CD8-positive, alpha-beta memory T cell (primary cell): Measurements from ENCODE around the gene SPRR1A. TPM values are rescaled to one million over a fixed set of nuclear protein-coding genes. Genes with fewer than 3 reads are reported as not detected.

Experiments
- CTCF ChIA-PET: fragments of 350-600 bp; sonication (Branson Sonifier 250); formaldehyde crosslinking; loops from one replicate; lab custom pipeline; 2021; ENCODE audit warnings: antibody characterized with exemption; lab: Charles Lee
- POLR2A ChIA-PET: fragments of 350-600 bp; sonication (Branson Sonifier 250); formaldehyde crosslinking; loops from one replicate; lab custom pipeline; 2021; ENCODE audit warnings: antibody characterized with exemption; lab: Charles Lee
- DNase-seq, 5 donors: peaks; one replicate each; pipeline versions ENCODE4 v3.0.0 to v3.0.0-alpha.2; 2020 to 2022; ENCODE audit warnings: mixed read lengths in 1 of 5
- H3K27ac ChIP-seq: one replicate; pipeline ENCODE4 v1.7.0; 2013; ENCODE audit warnings: low read depth, mild to moderate bottlenecking, low read length, moderate library complexity
- H3K27me3 ChIP-seq: 2 replicates; pipeline ENCODE4 v1.7.0; 2013; ENCODE audit warnings: low read length, mild to moderate bottlenecking; ENCODE audit not compliant: insufficient read depth, poor library complexity, severe bottlenecking
- H3K36me3 ChIP-seq: 2 replicates; pipeline ENCODE4 v1.7.0; 2013; ENCODE audit warnings: mild to moderate bottlenecking, low read length, moderate library complexity; ENCODE audit not compliant: insufficient read depth
- H3K4me1 ChIP-seq: 2 replicates; pipeline ENCODE4 v1.7.0; 2013; ENCODE audit warnings: mild to moderate bottlenecking, low read length, moderate library complexity; ENCODE audit not compliant: insufficient read depth
- H3K4me3 ChIP-seq: 2 replicates; pipeline ENCODE4 v1.7.0; 2013; ENCODE audit warnings: mild to moderate bottlenecking, low read length
- H3K9me3 ChIP-seq: 2 replicates; pipeline ENCODE4 v1.7.0; 2013; ENCODE audit warnings: mild to moderate bottlenecking, low read length
- H3K27ac Mint-ChIP-seq, 8 donors: one replicate each; pipeline ENCODE4 v1.8.0; 2020 to 2021; ENCODE audit warnings: mixed read lengths in 8 of 8, mild to moderate bottlenecking in 6 of 8, inconsistent platforms in 3 of 8, moderate library complexity in 3 of 8
- H3K27me3 Mint-ChIP-seq, 2 donors: one replicate each; pipeline ENCODE4 v1.8.0; 2020 to 2021; ENCODE audit warnings: mixed read lengths in 2 of 2, mild to moderate bottlenecking in 1 of 2, moderate library complexity in 1 of 2
- H3K36me3 Mint-ChIP-seq, 3 donors: one replicate each; pipeline ENCODE4 v1.8.0; 2020 to 2021; ENCODE audit warnings: mixed read lengths in 3 of 3, inconsistent platforms in 1 of 3, mild to moderate bottlenecking in 1 of 3
- H3K4me1 Mint-ChIP-seq, 3 donors: one replicate each; pipeline ENCODE4 v1.8.0; 2020 to 2021; ENCODE audit warnings: mixed read lengths in 3 of 3, inconsistent platforms in 1 of 3, mild to moderate bottlenecking in 1 of 3
- H3K4me3 Mint-ChIP-seq, 7 donors: one replicate each; pipeline ENCODE4 v1.8.0; 2020 to 2021; ENCODE audit warnings: mixed read lengths in 7 of 7, mild to moderate bottlenecking in 6 of 7, moderate library complexity in 4 of 7, inconsistent platforms in 2 of 7
- H3K9me3 Mint-ChIP-seq, 5 donors: one replicate each; pipeline ENCODE4 v1.8.0; 2020 to 2022; ENCODE audit warnings: mixed read lengths in 5 of 5, mild to moderate bottlenecking in 3 of 5, moderate library complexity in 2 of 5, inconsistent platforms in 1 of 5
- polyA plus RNA-seq: library from polyadenylated mRNA; unstranded; fragments of 300-500 nt; fragmentation: Illumina TruSeq; gene quantifications from one replicate; pipeline ENCODE4 v1.2.3, GENCODE V29; 2021
- total RNA-seq, 2 experiments: library from RNA; stranded (reverse); gene quantifications; one replicate each; pipeline ENCODE4 v1.2.3, GENCODE V29; 2021

Gene SPRR1A
- total and polyA plus RNA-seq, 3 experiments from 2014 or later: not detected

DNA sequence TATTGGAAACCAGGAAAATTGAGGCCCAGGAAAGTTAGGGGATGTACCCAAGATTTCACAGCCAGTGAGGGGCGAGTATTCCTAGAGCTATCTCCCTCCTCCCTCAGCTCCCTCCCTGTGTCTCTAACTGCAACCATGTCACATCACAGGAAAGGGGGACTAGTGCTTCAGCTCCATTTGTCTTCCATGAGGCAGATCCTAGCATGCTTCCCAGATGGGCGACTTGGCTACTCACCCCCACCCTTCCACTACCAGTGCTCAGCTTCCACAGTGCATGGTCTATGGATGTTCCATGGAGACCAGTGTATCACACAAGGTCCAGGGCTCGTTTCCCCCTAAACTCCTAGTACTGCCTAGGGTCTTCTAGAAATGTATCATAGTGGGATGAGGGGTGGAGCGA lies 18.0 kb upstream of the SPRR1A start:
- CTCF ChIA-PET: no interaction called here
- H3K36me3 Mint-ChIP-seq: no peaks in the 10 kb centered on the region
- H3K36me3 ChIP-seq: no peaks in the 10 kb centered on the region
- H3K9me3 ChIP-seq: no peaks in the 10 kb centered on the region
- peaks cover 1 to 39% of the 10 kb centered on the region in 2 donors for H3K27me3 Mint-ChIP-seq
- DNase-seq: no peak
- no peaks in the 10 kb centered on the region for H3K4me1 Mint-ChIP-seq
- H3K4me3 ChIP-seq: no peak overlapping the region
- no peaks in the 10 kb centered on the region for H3K9me3 Mint-ChIP-seq
- POLR2A ChIA-PET: no interaction called here
- no peak overlapping the region for H3K4me3 Mint-ChIP-seq
- no peak overlapping the region for H3K27ac Mint-ChIP-seq
- H3K27ac ChIP-seq: no peak overlapping the region
- H3K27me3 ChIP-seq: no peaks in the 10 kb centered on the region
- no peaks in the 10 kb centered on the region for H3K4me1 ChIP-seq

DNA sequence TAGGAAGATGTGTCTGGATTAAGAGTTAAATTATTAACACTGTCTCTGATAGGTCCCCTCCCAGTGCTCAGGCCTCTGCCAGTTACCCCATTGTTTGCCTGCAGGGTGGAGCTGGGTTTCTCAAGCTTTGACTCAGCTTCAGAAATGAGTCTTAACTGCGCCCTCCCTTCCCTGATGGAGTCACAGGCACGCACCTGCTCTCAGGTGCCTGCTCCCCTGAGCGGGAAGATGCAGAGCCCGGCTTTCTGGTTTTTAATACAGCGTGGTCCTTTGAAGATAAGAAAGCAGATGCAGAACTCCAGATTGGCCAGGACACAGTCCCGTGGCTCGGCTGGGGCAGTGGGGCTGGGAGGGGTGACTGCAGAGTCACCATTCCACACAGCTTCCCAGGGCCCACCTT lies 16.7 kb upstream of the SPRR1A start:
- DNase-seq: no peak
- POLR2A ChIA-PET: no interaction called here

DNA sequence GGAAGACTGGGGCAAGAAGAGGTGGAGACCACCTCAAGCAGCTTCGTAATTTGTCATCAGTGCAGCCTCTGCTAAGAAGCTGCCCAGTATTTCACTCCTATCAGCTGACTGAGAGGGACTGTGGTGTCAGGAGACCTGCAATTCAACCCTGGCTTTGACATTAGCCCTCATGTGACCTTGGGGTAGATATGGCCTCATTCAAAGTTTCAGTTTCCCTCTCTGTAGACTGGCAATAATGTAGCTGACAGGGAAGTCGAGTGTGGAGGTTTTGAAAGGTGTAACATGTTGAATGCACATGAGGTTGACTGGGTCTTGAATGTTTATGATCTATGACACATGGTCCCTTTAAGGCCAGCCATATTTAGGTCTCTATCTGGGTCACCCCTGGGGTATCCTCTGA lies 15.6 kb upstream of the SPRR1A start:
- no peak overlapping the region for H3K4me3 ChIP-seq
- no peaks in the 10 kb centered on the region for H3K36me3 ChIP-seq
- Mint-ChIP-seq H3K9me3 (no peaks in the 10 kb centered on the region), H3K4me1 (no peaks in the 10 kb centered on the region), H3K4me3 (no peak overlapping the region), H3K27me3 (peaks cover 2 to 43% of the 10 kb centered on the region in 2 donors), H3K27ac (no peak overlapping the region), H3K36me3 (no peaks in the 10 kb centered on the region)
- POLR2A ChIA-PET: no interaction called here
- no peak overlapping the region for H3K27ac ChIP-seq
- no peaks in the 10 kb centered on the region for H3K9me3 ChIP-seq
- no peaks in the 10 kb centered on the region for H3K27me3 ChIP-seq
- CTCF ChIA-PET: no interaction called here
- no peak for DNase-seq
- no peaks in the 10 kb centered on the region for H3K4me1 ChIP-seq

More for the DNA sequence above, 16.7 kb upstream of the SPRR1A start:
- Histone ChIP-seq H3K36me3 (no peaks in the 10 kb centered on the region), H3K27ac (no peak overlapping the region), H3K27me3 (no peaks in the 10 kb centered on the region), H3K9me3 (no peaks in the 10 kb centered on the region), H3K4me3 (no peak overlapping the region), H3K4me1 (no peaks in the 10 kb centered on the region)
- no peak overlapping the region for H3K27ac Mint-ChIP-seq
- H3K9me3 Mint-ChIP-seq: no peaks in the 10 kb centered on the region
- H3K27me3 Mint-ChIP-seq: peaks cover 1 to 42% of the 10 kb centered on the region in 2 donors
- no peaks in the 10 kb centered on the region for H3K4me1 Mint-ChIP-seq
- CTCF ChIA-PET: no interaction called here
- H3K4me3 Mint-ChIP-seq: no peak overlapping the region
- H3K36me3 Mint-ChIP-seq: no peaks in the 10 kb centered on the region

DNA sequence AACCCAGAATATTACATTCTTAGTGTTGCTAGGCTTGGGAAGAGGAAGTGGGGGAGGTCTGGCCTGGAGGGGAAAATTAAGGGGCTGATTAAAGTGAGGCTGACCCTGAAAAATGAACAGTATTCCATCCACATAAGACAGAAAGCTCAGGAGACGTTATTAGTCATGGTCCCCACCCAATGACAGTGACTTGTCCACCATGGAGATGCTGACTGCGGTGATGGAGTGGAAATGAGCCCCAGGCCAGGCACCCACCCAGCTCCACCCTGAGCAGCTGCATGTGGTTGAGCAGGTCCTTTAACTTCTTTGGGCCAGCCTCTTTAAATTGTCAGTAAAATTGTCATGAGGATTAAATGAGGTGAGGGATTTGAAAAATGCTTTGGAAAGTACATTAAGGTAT lies 14.8 kb upstream of the SPRR1A start:
- H3K4me3 ChIP-seq: no peak overlapping the region
- POLR2A ChIA-PET: no interaction called here
- no peaks in the 10 kb centered on the region for H3K9me3 Mint-ChIP-seq
- H3K27ac ChIP-seq: no peak overlapping the region
- H3K27me3 ChIP-seq: no peaks in the 10 kb centered on the region
- no peaks in the 10 kb centered on the region for H3K36me3 Mint-ChIP-seq
- CTCF ChIA-PET: no interaction called here
- H3K4me1 Mint-ChIP-seq: no peaks in the 10 kb centered on the region
- no peak overlapping the region for H3K4me3 Mint-ChIP-seq
- H3K9me3 ChIP-seq: no peaks in the 10 kb centered on the region
- peaks cover 5 to 45% of the 10 kb centered on the region in 2 donors for H3K27me3 Mint-ChIP-seq
- no peak overlapping the region for H3K27ac Mint-ChIP-seq
- H3K4me1 ChIP-seq: no peaks in the 10 kb centered on the region
- no peak for DNase-seq
- no peaks in the 10 kb centered on the region for H3K36me3 ChIP-seq

DNA sequence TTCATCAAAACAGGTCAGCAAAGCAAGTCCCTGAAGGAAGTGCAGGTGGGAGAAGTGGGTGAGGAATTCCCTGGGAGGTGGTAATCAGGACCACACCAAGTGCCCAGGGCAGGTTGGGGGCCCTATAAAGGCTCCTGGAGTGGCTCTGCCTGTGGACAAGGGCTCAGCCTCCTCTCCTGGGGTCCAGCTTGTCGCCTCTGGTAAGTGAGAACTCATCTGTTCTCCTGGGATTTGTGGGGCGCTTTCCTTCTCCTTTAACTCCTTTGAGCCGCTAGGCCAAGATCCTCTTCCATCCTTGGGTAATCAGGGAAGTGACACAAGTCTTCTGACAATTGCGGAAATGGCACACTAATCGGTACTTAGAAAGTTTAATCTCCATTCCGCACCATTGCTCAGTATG lies 13.4 kb upstream of the SPRR1A start, which contains the start of gene SPRR4:
Gene SPRR4 (plus strand): TSS at position 154 of the 400 bp plus-strand sequence. CDS start 1,243 bp downstream, outside the sequence.
- DNase-seq: no peak
- H3K4me3 ChIP-seq: no peak within 1 kb of the TSS
- no peak within 1 kb of the TSS for H3K4me3 Mint-ChIP-seq
- no peaks in the 10 kb centered on the region for H3K36me3 ChIP-seq
- no peaks in the 10 kb centered on the region for H3K27me3 ChIP-seq
- H3K36me3 Mint-ChIP-seq: no peaks in the 10 kb centered on the region
- H3K9me3 Mint-ChIP-seq: no peaks in the 10 kb centered on the region
- no peaks in the 10 kb centered on the region for H3K4me1 ChIP-seq
- POLR2A ChIA-PET: no interaction called here
- peaks cover 5 to 44% of the 10 kb centered on the region in 2 donors for H3K27me3 Mint-ChIP-seq
- CTCF ChIA-PET: no interaction called here
- no peak within 1 kb of the TSS for H3K27ac ChIP-seq
- no peak within 1 kb of the TSS for H3K27ac Mint-ChIP-seq
- H3K4me1 Mint-ChIP-seq: no peaks in the 10 kb centered on the region
- H3K9me3 ChIP-seq: no peaks in the 10 kb centered on the region

DNA sequence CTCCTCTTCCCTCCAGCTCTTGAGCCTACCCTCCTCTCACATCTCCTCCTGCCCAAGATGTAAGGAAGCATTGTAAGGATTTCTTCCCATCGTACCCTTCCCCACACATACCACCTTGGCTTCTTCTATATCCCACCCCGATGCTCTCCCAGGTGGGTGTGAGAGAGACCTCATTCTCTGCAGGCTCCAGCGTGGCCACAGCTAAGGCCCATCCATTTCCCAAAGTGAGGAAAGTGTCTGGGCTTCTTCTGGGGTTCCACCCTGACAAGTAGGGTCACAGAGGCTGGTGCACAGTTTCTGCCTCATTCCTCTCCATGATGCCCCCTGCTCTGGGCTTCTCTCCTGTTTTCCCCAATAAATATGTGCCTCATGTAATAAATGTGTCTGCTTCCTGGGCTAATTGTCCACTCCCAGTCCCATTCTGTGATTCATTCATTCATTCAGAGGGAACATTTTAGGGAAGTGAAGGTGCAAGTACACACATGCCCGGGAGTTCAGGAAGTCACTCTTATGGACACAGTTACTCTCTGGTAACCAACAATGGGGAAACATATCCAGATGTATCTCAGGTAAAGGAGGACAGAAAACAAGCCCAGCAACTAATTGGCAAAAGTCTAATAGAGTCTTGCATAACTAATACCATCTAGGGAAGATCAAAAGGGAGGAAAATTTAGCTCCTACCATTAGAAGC lies 11.5 kb upstream of the SPRR1A start:
- H3K27me3 Mint-ChIP-seq: peaks cover 5 to 36% of the 10 kb centered on the region in 2 donors
- DNase-seq: no peak
- ChIA-PET POLR2A (no interaction called here), CTCF (no interaction called here)
- H3K4me3 ChIP-seq: no peak overlapping the region
- H3K36me3 ChIP-seq: no peaks in the 10 kb centered on the region
- H3K27ac ChIP-seq: no peak overlapping the region
- H3K4me1 Mint-ChIP-seq: no peaks in the 10 kb centered on the region
- H3K9me3 Mint-ChIP-seq: no peaks in the 10 kb centered on the region
- peaks cover 3% of the 10 kb centered on the region for H3K27me3 ChIP-seq
- H3K9me3 ChIP-seq: no peaks in the 10 kb centered on the region
- no peaks in the 10 kb centered on the region for H3K36me3 Mint-ChIP-seq
- no peak overlapping the region for H3K4me3 Mint-ChIP-seq
- peak overlapping the region in 1 of 8 donors; percentile 50 for H3K27ac Mint-ChIP-seq
- H3K4me1 ChIP-seq: no peaks in the 10 kb centered on the region

DNA sequence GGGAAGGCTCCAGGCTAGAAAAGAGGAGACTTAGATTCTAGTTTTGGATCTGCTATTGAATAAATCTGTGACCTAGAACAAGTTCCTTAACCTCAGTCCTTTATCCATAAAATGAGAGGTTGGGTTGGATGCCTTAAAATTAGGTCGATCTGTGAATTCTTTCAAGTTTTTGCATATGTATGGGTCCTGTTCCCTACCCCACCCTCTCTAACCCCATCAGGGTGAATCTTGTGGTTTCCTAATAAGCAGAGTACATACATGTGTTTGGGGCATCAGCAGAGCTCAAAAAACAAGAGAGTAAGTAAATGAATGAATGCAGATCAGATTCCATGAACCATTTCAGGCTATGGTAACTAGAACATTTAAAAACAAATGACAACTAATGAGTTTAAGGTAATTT lies 7.2 kb upstream of the SPRR1A start:
- Histone ChIP-seq H3K4me1 (no peaks in the 10 kb centered on the region), H3K27ac (no peak overlapping the region), H3K4me3 (no peak overlapping the region), H3K9me3 (no peaks in the 10 kb centered on the region), H3K36me3 (no peaks in the 10 kb centered on the region), H3K27me3 (peaks cover 4% of the 10 kb centered on the region)
- POLR2A ChIA-PET: no interaction called here
- CTCF ChIA-PET: no interaction called here
- DNase-seq: no peak
- Mint-ChIP-seq H3K9me3 (no peaks in the 10 kb centered on the region), H3K4me3 (no peak overlapping the region), H3K27me3 (peaks cover 15 to 44% of the 10 kb centered on the region in 2 donors), H3K4me1 (no peaks in the 10 kb centered on the region), H3K36me3 (no peaks in the 10 kb centered on the region), H3K27ac (no peak overlapping the region)

DNA sequence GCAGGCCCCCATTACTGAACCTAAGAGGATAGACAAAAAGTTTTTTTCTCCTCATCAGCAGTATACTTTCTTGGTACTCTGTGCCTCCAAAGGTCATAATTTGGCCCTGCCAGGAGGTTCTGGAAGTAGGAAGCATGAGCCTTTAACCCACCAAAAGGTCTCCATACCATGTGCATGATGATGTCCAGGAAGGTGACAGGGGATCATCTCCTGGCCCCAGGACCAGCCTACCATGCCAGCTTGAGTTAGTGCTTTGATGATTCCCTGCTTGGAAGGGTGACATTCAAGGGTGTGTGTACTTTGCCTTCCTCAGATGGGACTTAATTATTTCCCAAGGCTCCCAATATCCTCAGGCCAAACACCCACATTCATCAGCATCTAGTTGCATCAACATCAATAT lies 6.3 kb upstream of the SPRR1A start:
- Mint-ChIP-seq H3K4me1 (no peaks in the 10 kb centered on the region), H3K4me3 (no peak overlapping the region), H3K36me3 (no peaks in the 10 kb centered on the region), H3K27ac (no peak overlapping the region), H3K9me3 (no peaks in the 10 kb centered on the region), H3K27me3 (peaks cover 16 to 46% of the 10 kb centered on the region in 2 donors)
- H3K4me1 ChIP-seq: no peaks in the 10 kb centered on the region
- no peak for DNase-seq
- peaks cover 4% of the 10 kb centered on the region for H3K27me3 ChIP-seq
- H3K4me3 ChIP-seq: no peak overlapping the region
- CTCF ChIA-PET: no interaction called here
- POLR2A ChIA-PET: no interaction called here
- no peak overlapping the region for H3K27ac ChIP-seq
- no peaks in the 10 kb centered on the region for H3K9me3 ChIP-seq
- H3K36me3 ChIP-seq: no peaks in the 10 kb centered on the region
